HUES64 (cell line): ENCODE measurements around the gene RAB31.
"Not testable (repeated sequence)": the region's sequence is repeated elsewhere in the genome, so short reads cannot be mapped to it uniquely, and the experiment has no call there.

Source experiments
- H3K27ac ChIP-seq: 2 replicates; pipeline ENCODE4 v1.7.0; 2013; ENCODE audit warnings: low read depth, low read length, inconsistent platforms
- H3K27me3 ChIP-seq: 2 replicates; pipeline ENCODE4 v1.6.1; 2013; ENCODE audit warnings: mild to moderate bottlenecking, low read length; ENCODE audit not compliant: insufficient read depth
- H3K36me3 ChIP-seq: 2 replicates; pipeline ENCODE4 v1.6.1; 2013; ENCODE audit warnings: mild to moderate bottlenecking, low read length; ENCODE audit not compliant: insufficient read depth
- H3K4me1 ChIP-seq: 2 replicates; pipeline ENCODE4 v1.6.1; 2013; ENCODE audit warnings: mild to moderate bottlenecking, low read length, moderate library complexity; ENCODE audit not compliant: insufficient read depth
- H3K4me3 ChIP-seq: 2 replicates; pipeline ENCODE4 v1.5.1; 2013; ENCODE audit warnings: mild to moderate bottlenecking, low read length, moderate library complexity
- H3K9ac ChIP-seq: 2 replicates; pipeline ENCODE4 v1.6.1; 2013; ENCODE audit warnings: mild to moderate bottlenecking, low read depth, low read length
- H3K9me3 ChIP-seq: 2 replicates; pipeline ENCODE4 v1.6.1; 2013; ENCODE audit warnings: low read depth, low read length; ENCODE audit not compliant: insufficient read depth
- WGBS: fragments of 150-250, 120-280 bp; methylation state at CpG from one replicate; pipeline ENCODE4 v1.1.7; 2013; ENCODE audit warnings: missing lambda C conversion rate; 5-methylcytosine and 5-hydroxymethylcytosine counted together

Gene RAB31

GRCh38 chr18:9849407-9850283 lies 141.5 kb downstream of the RAB31 start:
- peaks cover 7% of the 10 kb centered on the region; the same call in 1 of the 2 replicates for H3K9me3 ChIP-seq
- no peaks in the 10 kb centered on the region for H3K36me3 ChIP-seq
- H3K9ac ChIP-seq = no peak overlapping the region
- WGBS = 81% methylated on average over 17 of the region's 18 CpGs
- no peaks in the 10 kb centered on the region for H3K27me3 ChIP-seq
- H3K27ac ChIP-seq = no peak overlapping the region
- no peak overlapping the region for H3K4me3 ChIP-seq
- no peaks in the 10 kb centered on the region for H3K4me1 ChIP-seq

- Histone ChIP-seq H3K36me3 (no peaks in the 10 kb centered on the region), H3K9ac (no peak overlapping the region), H3K9me3 (peaks cover 7% of the 10 kb centered on the region; the same call in 1 of the 2 replicates), H3K27ac (no peak overlapping the region), H3K4me1 (no peaks in the 10 kb centered on the region), H3K4me3 (no peak overlapping the region), H3K27me3 (no peaks in the 10 kb centered on the region)
- 96% methylated on average over 2 of the region's 3 CpGs for WGBS
These were observed 142.2 kb downstream of the RAB31 start for GRCh38 chr18:9850309-9850708.

GRCh38 chr18:9851511-9851910 lies 143.4 kb downstream of the RAB31 start:
- H3K9me3 ChIP-seq = peaks cover 7% of the 10 kb centered on the region; the same call in 1 of the 2 replicates
- H3K36me3 ChIP-seq = no peaks in the 10 kb centered on the region
- H3K4me1 ChIP-seq = no peaks in the 10 kb centered on the region
- WGBS = 98% methylated on average over 2 of the region's 2 CpGs
- no peak overlapping the region for H3K9ac ChIP-seq
- H3K27me3 ChIP-seq = no peaks in the 10 kb centered on the region
- no peak overlapping the region for H3K4me3 ChIP-seq
- no peak overlapping the region for H3K27ac ChIP-seq

- Histone ChIP-seq H3K27ac (no peak overlapping the region), H3K4me1 (no peaks in the 10 kb centered on the region), H3K27me3 (no peaks in the 10 kb centered on the region), H3K4me3 (no peak overlapping the region), H3K36me3 (no peaks in the 10 kb centered on the region), H3K9ac (no peak overlapping the region), H3K9me3 (peaks cover 7% of the 10 kb centered on the region; the same call in 1 of the 2 replicates)
- WGBS = 98% methylated on average over 4 of the region's 5 CpGs
These were observed 144.4 kb downstream of the RAB31 start for GRCh38 chr18:9852266-9853081.

- 92% methylated on average over 12 of the region's 12 CpGs for WGBS
These were observed 146.9 kb downstream of the RAB31 start for GRCh38 chr18:9854801-9855676.

GRCh38 chr18:9855681-9856080 lies 147.6 kb downstream of the RAB31 start:
- Histone ChIP-seq H3K9ac (no peak overlapping the region), H3K27ac (no peak overlapping the region), H3K27me3 (no peaks in the 10 kb centered on the region), H3K4me1 (no peaks in the 10 kb centered on the region), H3K4me3 (no peak overlapping the region), H3K36me3 (no peaks in the 10 kb centered on the region), H3K9me3 (peaks cover 7% of the 10 kb centered on the region; the same call in 1 of the 2 replicates)
- WGBS = 92% methylated on average over 8 of the region's 9 CpGs

More at GRCh38 chr18:9854801-9855676, 146.9 kb downstream of the RAB31 start:
- H3K27me3 ChIP-seq = no peaks in the 10 kb centered on the region
- H3K36me3 ChIP-seq = no peaks in the 10 kb centered on the region
- H3K27ac ChIP-seq = no peak overlapping the region
- H3K4me3 ChIP-seq = no peak overlapping the region
- H3K9me3 ChIP-seq = peaks cover 7% of the 10 kb centered on the region; the same call in 1 of the 2 replicates
- no peaks in the 10 kb centered on the region for H3K4me1 ChIP-seq
- H3K9ac ChIP-seq = no peak overlapping the region

GRCh38 chr18:9856092-9856491 lies 148.0 kb downstream of the RAB31 start:
- Histone ChIP-seq H3K27me3 (no peaks in the 10 kb centered on the region), H3K27ac (no peak overlapping the region), H3K9ac (no peak overlapping the region), H3K36me3 (no peaks in the 10 kb centered on the region), H3K4me1 (no peaks in the 10 kb centered on the region), H3K9me3 (peaks cover 7% of the 10 kb centered on the region; the same call in 1 of the 2 replicates), H3K4me3 (no peak overlapping the region)
- WGBS = 97% methylated on average over 3 of the region's 3 CpGs

- not testable (repeated sequence) for H3K9me3 ChIP-seq, H3K4me3 ChIP-seq, H3K4me1 ChIP-seq, H3K27ac ChIP-seq, H3K9ac ChIP-seq, H3K27me3 ChIP-seq, H3K36me3 ChIP-seq
- WGBS = 93% methylated on average over 4 of the region's 4 CpGs
These were observed 149.4 kb downstream of the RAB31 start for GRCh38 chr18:9857479-9857998.

GRCh38 chr18:9858642-9859041 lies 150.5 kb downstream of the RAB31 start:
- Histone ChIP-seq H3K27ac (no peak overlapping the region), H3K9ac (no peak overlapping the region), H3K36me3 (no peaks in the 10 kb centered on the region), H3K27me3 (no peaks in the 10 kb centered on the region), H3K9me3 (no peaks in the 10 kb centered on the region), H3K4me3 (no peak overlapping the region), H3K4me1 (no peaks in the 10 kb centered on the region)
- 99% methylated on average over 5 of the region's 5 CpGs for WGBS

- Histone ChIP-seq H3K4me1 (no peaks in the 10 kb centered on the region), H3K27ac (no peak overlapping the region)
These were observed 151.1 kb downstream of the RAB31 start for GRCh38 chr18:9859232-9859631.

More at GRCh38 chr18:9859232-9859631, 151.1 kb downstream of the RAB31 start:
- Histone ChIP-seq H3K27me3 (no peaks in the 10 kb centered on the region), H3K4me3 (no peak overlapping the region), H3K9me3 (no peaks in the 10 kb centered on the region), H3K9ac (no peak overlapping the region), H3K36me3 (no peaks in the 10 kb centered on the region)
- WGBS = 92% methylated on average over 6 of the region's 7 CpGs
